Upper lobe of left lung (tissue), 6 donors: ENCODE measurements around the gene CAVIN3. TPM values are rescaled to one million over a fixed set of nuclear protein-coding genes. Genes with fewer than 3 reads are reported as not detected.

Experiments used
- ATAC-seq, 2 donors: fragments of 200-7000 bp; cut with Tn5 transposase; one replicate each; pipeline ENCODE4 v1.9.1; 2022; ENCODE audit warnings: mild to moderate bottlenecking in 2 of 2, moderate library complexity in 2 of 2; ENCODE audit not compliant: low FRiP score in 2 of 2
- DNase-seq, 2 donors: peaks; one replicate each; pipeline ENCODE4 v3.0.0-alpha.2; 2019 to 2020
- H3K27ac ChIP-seq, 4 donors: fragments of 200-600 bp; sonication (generic); one replicate each; pipeline ENCODE4 v1.5.1; 2016 to 2019
- H3K27me3 ChIP-seq, 4 donors: fragments of 200-600 bp; sonication (generic); one replicate each; pipeline ENCODE4 v1.5.1; 2017 to 2019
- H3K36me3 ChIP-seq, 4 donors: fragments of 200-600 bp; sonication (generic); one replicate each; pipeline ENCODE4 v1.5.1; 2016 to 2019
- H3K4me1 ChIP-seq, 4 donors: fragments of 200-600 bp; sonication (generic); one replicate each; pipeline ENCODE4 v1.5.1; 2018 to 2019
- H3K4me3 ChIP-seq, 4 donors: fragments of 200-600 bp; sonication (generic); one replicate each; pipeline ENCODE4 v1.5.1; 2017 to 2019; ENCODE audit warnings: mild to moderate bottlenecking in 2 of 4, moderate library complexity in 1 of 4
- H3K9me3 ChIP-seq, 4 donors: fragments of 200-600 bp; sonication (generic); one replicate each; pipeline ENCODE4 v1.5.1; 2018 to 2019
- EP300 ChIP-seq, 4 donors: sonication (generic); formaldehyde crosslinking; IDR thresholded peaks; one replicate each; pipeline ENCODE4 v1.5.1; 2017; ENCODE audit warnings: antibody characterized with exemption in 4 of 4, control low read depth in 2 of 4
- POLR2A ChIP-seq, 4 donors: fragments of 450-650 bp; IDR thresholded peaks; one replicate each; pipeline ENCODE4 v1.5.1; 2016 to 2017; ENCODE audit warnings: antibody characterized with exemption in 4 of 4, mild to moderate bottlenecking in 2 of 4
- POLR2AphosphoS5 ChIP-seq, 2 donors: sonication (generic); formaldehyde crosslinking; IDR thresholded peaks; one replicate each; pipeline ENCODE4 v1.5.1; 2017; ENCODE audit warnings: antibody characterized with exemption in 2 of 2
- WGBS, 2 donors: methylation state at CpG; one replicate each; pipeline ENCODE4 v1.1.5; 2017 to 2018; 5-methylcytosine and 5-hydroxymethylcytosine counted together
- total RNA-seq, 6 donors: library from RNA; depleted of rRNA in 4 of 6; stranded (reverse); fragments of >200 nt in 4 of 6; gene quantifications; one replicate each; pipeline versions ENCODE4 v1.1.0 to v1.2.1, GENCODE V29; 2016 to 2021
- TF ChIP-seq, protein P1 (sequence below), 6 experiments: fragments of 450-650 bp in 4 of 6; fragments of 200-600 bp in 2 of 6; sonication (generic) in 2 of 6; IDR thresholded peaks; one replicate each; pipeline ENCODE4 v1.5.1; 2016 to 2019; ENCODE audit warnings: antibody characterized with exemption in 6 of 6
- donor health status: DM: no; HTN: no; CAD: no; lungs with moderate emphysema.
- donor health status: DM: no; HTN: yes; CAD: no; lungs with severe emphysema.

CAVIN3 gene
- total RNA-seq: 100 to 1,000 TPM in 2 of 6 donors, 10 to 100 TPM in 4; 45.1 to 173 (median 65.8) TPM

DNA sequence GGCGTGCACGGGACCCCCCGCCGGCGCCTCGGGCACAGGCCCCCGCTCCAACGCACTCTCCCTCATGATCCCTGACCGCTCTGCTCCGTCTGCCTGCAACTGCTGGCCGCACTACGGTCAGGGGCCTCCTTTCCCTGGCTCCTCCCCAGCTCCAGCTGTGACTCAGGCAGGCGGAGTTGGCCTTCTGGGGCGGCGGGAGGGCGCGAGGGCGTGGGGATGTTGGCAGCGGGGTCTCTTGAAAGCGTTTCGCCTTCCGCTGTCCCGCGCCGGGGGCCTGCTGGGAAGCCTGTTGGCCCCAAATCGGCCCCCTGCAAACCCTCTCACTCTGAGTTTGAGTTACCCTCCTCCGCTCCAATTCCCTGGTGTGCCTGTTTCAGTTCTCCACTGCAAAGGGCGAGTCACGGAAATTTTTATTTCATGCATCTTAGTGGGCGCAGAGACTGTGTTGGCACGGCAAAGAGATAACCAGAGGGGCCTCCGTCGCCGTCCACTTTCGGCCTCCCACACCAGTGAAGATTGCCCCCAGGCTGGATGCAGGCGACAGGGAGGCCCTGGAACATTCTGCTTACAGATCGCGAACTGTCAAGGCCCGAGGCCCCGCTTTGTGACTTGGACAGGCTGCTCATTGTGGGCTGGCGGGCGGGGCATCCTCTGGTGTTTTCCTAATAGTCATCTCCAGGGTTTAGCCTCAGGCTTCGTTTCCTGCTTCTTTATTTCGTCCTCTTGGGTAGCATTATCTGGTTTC is at the start of gene CAVIN3:
Gene CAVIN3, minus strand, starts transcription at position 91 of the 745 bp plus-strand sequence. Its CDS starts 25 bp downstream, at position 66.
- H3K27ac ChIP-seq: peak within 1 kb of the TSS; percentile 90 to 98 (median 97)
- no peaks in the 10 kb centered on the region for H3K36me3 ChIP-seq
- ATAC-seq (peak; percentile 80 to 92), DNase-seq (peak; percentile 73 to 92)
- 13 to 16% methylated on average over 25 to 38 of the region's 44 CpGs for WGBS, 2 donors
- H3K4me1 ChIP-seq: peaks cover 34 to 48% (median 41%) of the 10 kb centered on the region in 4 donors
- H3K27me3 ChIP-seq: peaks cover 0 to 5% (median 0%) of the 10 kb centered on the region in 4 donors
- TF ChIP-seq, protein P1, sequence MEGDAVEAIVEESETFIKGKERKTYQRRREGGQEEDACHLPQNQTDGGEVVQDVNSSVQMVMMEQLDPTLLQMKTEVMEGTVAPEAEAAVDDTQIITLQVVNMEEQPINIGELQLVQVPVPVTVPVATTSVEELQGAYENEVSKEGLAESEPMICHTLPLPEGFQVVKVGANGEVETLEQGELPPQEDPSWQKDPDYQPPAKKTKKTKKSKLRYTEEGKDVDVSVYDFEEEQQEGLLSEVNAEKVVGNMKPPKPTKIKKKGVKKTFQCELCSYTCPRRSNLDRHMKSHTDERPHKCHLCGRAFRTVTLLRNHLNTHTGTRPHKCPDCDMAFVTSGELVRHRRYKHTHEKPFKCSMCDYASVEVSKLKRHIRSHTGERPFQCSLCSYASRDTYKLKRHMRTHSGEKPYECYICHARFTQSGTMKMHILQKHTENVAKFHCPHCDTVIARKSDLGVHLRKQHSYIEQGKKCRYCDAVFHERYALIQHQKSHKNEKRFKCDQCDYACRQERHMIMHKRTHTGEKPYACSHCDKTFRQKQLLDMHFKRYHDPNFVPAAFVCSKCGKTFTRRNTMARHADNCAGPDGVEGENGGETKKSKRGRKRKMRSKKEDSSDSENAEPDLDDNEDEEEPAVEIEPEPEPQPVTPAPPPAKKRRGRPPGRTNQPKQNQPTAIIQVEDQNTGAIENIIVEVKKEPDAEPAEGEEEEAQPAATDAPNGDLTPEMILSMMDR (IDR thresholded peaks at IDR 0.05): no peak
- TF ChIP-seq POLR2A (IDR thresholded peaks at IDR 0.05) (peak in 3 of 4 donors; percentile 10 to 80 (median 55)), POLR2AphosphoS5 (IDR thresholded peaks at IDR 0.05) (peak; percentile 41 to 52), EP300 (IDR thresholded peaks at IDR 0.05) (no peak)
- no peaks in the 10 kb centered on the region for H3K9me3 ChIP-seq
- H3K4me3 ChIP-seq: peak within 1 kb of the TSS; percentile 46 to 81 (median 66)

- Histone ChIP-seq H3K4me3 (no peak overlapping the region), H3K27ac (no peak overlapping the region), H3K36me3 (no peaks in the 10 kb centered on the region), H3K9me3 (no peaks in the 10 kb centered on the region), H3K27me3 (no peaks in the 10 kb centered on the region), H3K4me1 (peaks cover 0 to 6% (median 0%) of the 10 kb centered on the region in 4 donors)
- ATAC-seq (no peak), DNase-seq (no peak)
- TF ChIP-seq, protein P1 (IDR thresholded peaks at IDR 0.05): no peak
- no peak for TF ChIP-seq POLR2A (IDR thresholded peaks at IDR 0.05)
- TF ChIP-seq POLR2AphosphoS5 (IDR thresholded peaks at IDR 0.05): no peak
- TF ChIP-seq EP300 (IDR thresholded peaks at IDR 0.05): no peak
- WGBS, 2 donors: 68 to 72% methylated on average over 2 of the region's 2 CpGs
These were observed 45.4 kb upstream of the CAVIN3 start for GRCh38 chr11:6365659-6366058.

GRCh38 chr11:6362873-6363678 is 42.8 kb upstream of the CAVIN3 start:
- Histone ChIP-seq H3K4me3 (no peak overlapping the region), H3K27ac (peak overlapping the region in 1 of 4 donors; percentile 52), H3K27me3 (no peaks in the 10 kb centered on the region), H3K4me1 (peaks cover 0 to 6% (median 0%) of the 10 kb centered on the region in 4 donors), H3K36me3 (no peaks in the 10 kb centered on the region), H3K9me3 (no peaks in the 10 kb centered on the region)
- DNase-seq (peak in 1 of 2 donors; percentile 83), ATAC-seq (peak; percentile 94 to 95)
- WGBS, 2 donors: 67 to 100% methylated on average over 1 to 6 of the region's 6 CpGs
- no peak for TF ChIP-seq POLR2AphosphoS5 (IDR thresholded peaks at IDR 0.05)
- TF ChIP-seq, protein P1 (IDR thresholded peaks at IDR 0.05): peak; percentile 64 to 91 (median 80)

DNA sequence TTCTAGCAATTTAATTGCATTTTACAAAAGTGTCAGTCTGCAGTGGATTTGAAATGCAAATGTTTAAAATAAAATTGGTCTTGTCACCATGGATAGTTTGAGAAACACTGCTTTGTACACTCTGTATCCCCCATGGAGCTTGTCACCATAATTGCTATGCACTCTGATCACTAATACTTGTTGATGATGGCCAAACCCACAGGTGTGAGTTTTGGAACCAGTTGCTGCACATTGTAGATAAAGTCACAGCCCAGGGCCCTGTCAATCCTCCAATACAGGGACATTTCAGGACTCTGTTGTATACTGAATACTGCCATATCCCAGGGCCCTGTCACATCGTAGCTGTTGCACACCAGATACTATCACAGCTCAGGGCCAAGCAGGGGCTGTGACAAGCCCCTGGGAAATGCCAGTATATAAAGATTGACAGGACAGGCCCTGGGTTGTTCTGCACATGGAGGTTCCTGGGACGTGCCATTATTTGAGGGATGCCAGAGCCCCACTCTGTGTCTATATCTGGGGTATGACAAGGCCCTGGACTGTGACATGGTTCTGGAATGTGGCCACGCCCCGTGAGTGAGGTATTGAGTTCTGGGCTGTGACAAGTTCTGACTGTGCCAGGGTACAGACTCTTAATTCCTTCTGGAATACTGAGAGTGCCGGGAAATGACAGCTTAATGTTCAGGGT is 42.0 kb upstream of the CAVIN3 start:
- Histone ChIP-seq H3K36me3 (no peaks in the 10 kb centered on the region), H3K9me3 (no peaks in the 10 kb centered on the region), H3K4me1 (peaks cover 0 to 6% (median 0%) of the 10 kb centered on the region in 4 donors), H3K27me3 (no peaks in the 10 kb centered on the region), H3K27ac (peak overlapping the region in 1 of 4 donors; percentile 52), H3K4me3 (no peak overlapping the region)
- TF ChIP-seq, protein P1 (IDR thresholded peaks at IDR 0.05): no peak
- TF ChIP-seq POLR2AphosphoS5 (IDR thresholded peaks at IDR 0.05) (no peak), POLR2A (IDR thresholded peaks at IDR 0.05) (no peak), EP300 (IDR thresholded peaks at IDR 0.05) (no peak)
- ATAC-seq (peak; percentile 34 to 58), DNase-seq (peak in 1 of 2 donors; percentile 27)
- WGBS, 2 donors: 68 to 79% methylated on average over 4 to 5 of the region's 5 CpGs
